OCI-LY7 (cell line): ENCODE data around the gene NCK2. TPM values are rescaled to one million over a fixed set of nuclear protein-coding genes. Genes with fewer than 3 reads are reported as not detected.
A peak's percentile ranks its signal among the peaks of the same experiment; 100 is the strongest.

Experiments
- BruUV-seq: library from RNA; stranded (reverse); fragments of 400-500 nt; replicated peaks from 2 replicates; lab custom pipeline; 2021; lab: Mats Ljungman, UMichigan
- CTCF ChIA-PET: fragments of 300-600 bp; sonication (Branson Sonifier 250); formaldehyde crosslinking; loops from one replicate; lab custom pipeline; 2022; ENCODE audit warnings: antibody characterized with exemption; ENCODE audit not compliant: unreplicated experiment; lab: Charles Lee
- POLR2A ChIA-PET: fragments of 300-600 bp; sonication (Branson Sonifier 250); formaldehyde crosslinking; loops from one replicate; lab custom pipeline; 2022; ENCODE audit warnings: antibody characterized with exemption; lab: Charles Lee
- DNase-seq: peaks from one replicate; pipeline ENCODE4 v3.0.0-alpha.2; 2015; ENCODE audit warnings: low spot score
- H2AFZ ChIP-seq: fragments of 200-600 bp; sonication (generic), shearing (Covaris generic); 2 replicates; pipeline ENCODE4 v1.6.1; 2014; ENCODE audit warnings: mild to moderate bottlenecking, antibody characterized with exemption, low read length, moderate library complexity
- H3K27ac ChIP-seq: fragments of 200-600 bp; sonication (generic); 2 replicates; pipeline ENCODE4 v1.5.1; 2014; ENCODE audit warnings: mixed run types, low read depth, mild to moderate bottlenecking, moderate library complexity, low read length, inconsistent platforms; ENCODE audit not compliant: poor library complexity, severe bottlenecking
- H3K36me3 ChIP-seq: fragments of 200-600 bp; sonication (generic); 2 replicates; pipeline ENCODE4 v1.6.1; 2014; ENCODE audit warnings: mild to moderate bottlenecking, antibody characterized with exemption, low read length, moderate library complexity, mixed read lengths; ENCODE audit not compliant: insufficient read depth
- H3K4me1 ChIP-seq: fragments of 200-600 bp; sonication (generic); 2 replicates; pipeline ENCODE4 v1.5.1; 2014; ENCODE audit warnings: mild to moderate bottlenecking, low read length; ENCODE audit not compliant: insufficient read depth, poor library complexity, severe bottlenecking
- H3K4me2 ChIP-seq: fragments of 200-600 bp; sonication (generic); 2 replicates; pipeline ENCODE4 v1.6.1; 2014; ENCODE audit warnings: mild to moderate bottlenecking, low read length
- H3K4me3 ChIP-seq: fragments of 200-600 bp; sonication (generic); 2 replicates; pipeline ENCODE4 v1.5.1; 2014; ENCODE audit warnings: mild to moderate bottlenecking, low read depth, low read length; ENCODE audit not compliant: poor library complexity, severe bottlenecking
- H3K79me2 ChIP-seq: fragments of 200-600 bp; sonication (generic); 2 replicates; pipeline ENCODE4 v1.6.1; 2016; ENCODE audit warnings: low read depth, mild to moderate bottlenecking, low read length, moderate library complexity, mixed read lengths; ENCODE audit not compliant: insufficient read depth
- H3K9me2 ChIP-seq: fragments of 200-600 bp; sonication (generic); 2 replicates; pipeline ENCODE4 v1.6.1; 2016; ENCODE audit warnings: mild to moderate bottlenecking, low read length, mixed read lengths; ENCODE audit not compliant: insufficient read depth
- H3K9me3 ChIP-seq: fragments of 200-600 bp; sonication (generic); 2 replicates; pipeline ENCODE4 v1.6.1; 2014; ENCODE audit warnings: mild to moderate bottlenecking, mixed run types, low read length, mixed read lengths
- H4K20me1 ChIP-seq: fragments of 200-600 bp; sonication (generic); 2 replicates; pipeline ENCODE4 v1.6.1; 2014; ENCODE audit warnings: mild to moderate bottlenecking, antibody characterized with exemption, low read length, moderate library complexity, mixed read lengths; ENCODE audit not compliant: insufficient read depth
- EZH2phosphoT487 ChIP-seq: fragments of 200-600 bp; sonication (generic); IDR thresholded peaks from 2 replicates; pipeline ENCODE4 v1.6.1; 2018; ENCODE audit warnings: low read depth, borderline replicate concordance, mild to moderate bottlenecking, mixed run types, antibody characterized with exemption, low read length, moderate library complexity, mixed read lengths
- intact Hi-C: fragments of 100-400 bp; cut with micrococcal nuclease; formaldehyde crosslinking; loops from one replicate; pipeline ENCODE4 v1.10.0; 2022; ENCODE audit not compliant: unreplicated experiment
- total RNA-seq, 2 experiments: library from RNA; depleted of rRNA in 1 of 2; stranded (reverse); fragments of >200 nt in 1 of 2; shearing (Covaris generic) in 1 of 2; gene quantifications; 2 replicates each; pipeline ENCODE4 v1.2.3, GENCODE V29; 2014 to 2022
- TF ChIP-seq, protein P1 (sequence below): fragments of 200-600 bp; sonication (generic); conservative IDR thresholded peaks from 2 replicates; pipeline ENCODE4 v1.5.1; 2014; ENCODE audit warnings: mild to moderate bottlenecking, antibody characterized with exemption, low read length, moderate library complexity, mixed read lengths

The NCK2 gene
- total RNA-seq, 2 experiments from 2014 or later = 23.4 to 34.2 TPM

DNA sequence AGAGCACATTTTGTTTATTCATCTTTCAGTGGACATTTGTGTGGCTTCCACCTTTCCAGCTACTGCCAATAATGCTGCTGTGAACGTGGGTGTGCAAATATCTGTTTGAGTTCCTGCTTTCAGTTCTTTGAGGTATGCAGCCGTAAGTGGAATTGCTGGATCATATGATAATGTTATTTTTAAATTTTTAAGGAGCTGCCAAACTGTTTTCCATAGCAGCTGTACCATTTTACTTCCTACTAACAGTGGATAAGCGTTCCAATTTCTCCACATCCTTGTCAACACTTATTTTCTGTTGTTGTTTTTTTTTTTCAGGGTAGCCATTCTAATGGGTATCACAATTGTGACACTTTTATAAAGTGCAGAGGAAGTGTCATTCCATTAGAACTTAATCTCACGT, 162.5 kb downstream of the NCK2 start:
- H3K9me3 ChIP-seq = no peaks in the 10 kb centered on the region
- H2AFZ ChIP-seq = no peak overlapping the region
- no peak for TF ChIP-seq EZH2phosphoT487
- TF ChIP-seq, protein P1, sequence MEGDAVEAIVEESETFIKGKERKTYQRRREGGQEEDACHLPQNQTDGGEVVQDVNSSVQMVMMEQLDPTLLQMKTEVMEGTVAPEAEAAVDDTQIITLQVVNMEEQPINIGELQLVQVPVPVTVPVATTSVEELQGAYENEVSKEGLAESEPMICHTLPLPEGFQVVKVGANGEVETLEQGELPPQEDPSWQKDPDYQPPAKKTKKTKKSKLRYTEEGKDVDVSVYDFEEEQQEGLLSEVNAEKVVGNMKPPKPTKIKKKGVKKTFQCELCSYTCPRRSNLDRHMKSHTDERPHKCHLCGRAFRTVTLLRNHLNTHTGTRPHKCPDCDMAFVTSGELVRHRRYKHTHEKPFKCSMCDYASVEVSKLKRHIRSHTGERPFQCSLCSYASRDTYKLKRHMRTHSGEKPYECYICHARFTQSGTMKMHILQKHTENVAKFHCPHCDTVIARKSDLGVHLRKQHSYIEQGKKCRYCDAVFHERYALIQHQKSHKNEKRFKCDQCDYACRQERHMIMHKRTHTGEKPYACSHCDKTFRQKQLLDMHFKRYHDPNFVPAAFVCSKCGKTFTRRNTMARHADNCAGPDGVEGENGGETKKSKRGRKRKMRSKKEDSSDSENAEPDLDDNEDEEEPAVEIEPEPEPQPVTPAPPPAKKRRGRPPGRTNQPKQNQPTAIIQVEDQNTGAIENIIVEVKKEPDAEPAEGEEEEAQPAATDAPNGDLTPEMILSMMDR = no peak
- CTCF ChIA-PET = no interaction called here
- DNase-seq = no peak
- no peak overlapping the region for H3K4me2 ChIP-seq
- H3K4me1 ChIP-seq = peaks cover 7% of the 10 kb centered on the region
- H3K27ac ChIP-seq = no peak overlapping the region
- no peaks in the 10 kb centered on the region for H3K79me2 ChIP-seq
- BruUV-seq = no TSS peak
- intact Hi-C loops = no loop called here
- POLR2A ChIA-PET = interaction anchor here (1.6 kb wide), 1 partner anchor 22 kb away, joined by 3 read pairs; no protein-coding TSS in a partner anchor
- H3K4me3 ChIP-seq = no peak overlapping the region
- no peaks in the 10 kb centered on the region for H4K20me1 ChIP-seq
- no peaks in the 10 kb centered on the region for H3K36me3 ChIP-seq
- H3K9me2 ChIP-seq = no peaks in the 10 kb centered on the region

DNA sequence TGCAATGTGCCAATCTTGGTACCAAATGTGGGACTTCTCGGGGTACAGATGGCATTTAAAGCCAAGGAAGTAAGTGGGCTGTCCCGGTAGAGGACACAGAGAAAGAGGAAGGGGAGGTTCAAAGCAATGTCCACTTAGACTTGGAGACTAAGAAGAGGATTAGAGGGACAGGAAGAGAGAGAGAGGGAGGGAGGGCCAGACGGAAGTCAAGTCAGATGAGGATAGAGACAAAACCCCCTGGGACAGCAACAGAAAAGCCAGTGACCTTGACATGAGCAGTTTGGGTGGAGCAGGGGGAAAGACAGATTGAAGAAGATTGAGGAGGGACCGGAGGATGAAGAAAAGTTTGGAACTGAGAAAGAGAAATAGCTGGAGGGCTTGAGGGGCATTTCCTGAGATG, 164.5 kb downstream of the NCK2 start:
- H3K4me2 ChIP-seq = no peak overlapping the region
- POLR2A ChIA-PET = no interaction called here
- no peak overlapping the region for H3K27ac ChIP-seq
- BruUV-seq = no TSS peak
- TF ChIP-seq EZH2phosphoT487 = no peak
- TF ChIP-seq, protein P1 = no peak
- H2AFZ ChIP-seq = no peak overlapping the region
- no peaks in the 10 kb centered on the region for H3K9me3 ChIP-seq
- DNase-seq = peak; percentile 15
- H3K36me3 ChIP-seq = no peaks in the 10 kb centered on the region
- CTCF ChIA-PET = interaction anchor here (0.6 kb wide), 1 partner anchor 14 kb away, joined by 4 read pairs; no protein-coding TSS in a partner anchor
- intact Hi-C loops = no loop called here
- H3K79me2 ChIP-seq = no peaks in the 10 kb centered on the region
- no peaks in the 10 kb centered on the region for H3K9me2 ChIP-seq
- peaks cover 7% of the 10 kb centered on the region for H3K4me1 ChIP-seq
- no peak overlapping the region for H3K4me3 ChIP-seq
- H4K20me1 ChIP-seq = no peaks in the 10 kb centered on the region

DNA sequence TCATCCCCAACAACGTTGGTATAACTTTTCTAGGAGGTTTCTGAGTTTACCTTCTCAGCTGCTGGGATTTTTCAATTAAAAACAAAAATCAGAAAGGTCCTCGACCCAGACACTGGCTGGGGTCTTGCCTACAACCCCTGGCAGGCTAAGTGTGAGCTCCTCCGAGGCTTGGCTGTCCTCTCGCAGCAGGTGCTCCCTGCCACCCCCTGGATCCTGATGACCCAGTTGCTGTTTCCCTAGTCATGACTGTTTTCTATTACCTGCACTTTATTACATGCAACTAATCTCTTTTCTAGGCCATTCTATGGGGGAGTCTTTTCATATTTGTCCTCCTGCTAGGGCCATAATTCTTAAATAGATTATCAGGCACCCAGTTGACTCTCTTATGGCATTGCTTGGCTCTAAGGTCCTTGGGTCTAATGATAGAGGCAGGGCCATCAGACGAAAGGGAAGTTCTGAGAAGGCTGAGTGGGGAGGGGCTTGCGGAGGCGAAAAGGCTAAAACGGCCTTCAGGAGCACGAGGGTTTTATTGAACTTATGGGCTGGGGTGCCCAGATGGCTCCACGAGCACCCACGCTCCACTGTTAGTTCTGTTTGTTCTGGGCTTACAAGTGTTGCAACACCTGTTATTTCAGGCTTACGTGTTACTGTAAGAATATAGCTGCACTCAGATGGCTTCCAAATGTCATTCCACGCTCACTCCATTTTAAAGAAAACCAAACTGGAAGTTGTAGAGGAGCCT, 166.0 kb downstream of the NCK2 start:
- H2AFZ ChIP-seq = no peak overlapping the region
- no peak overlapping the region for H3K27ac ChIP-seq
- intact Hi-C loops = no loop called here
- H3K4me1 ChIP-seq = peaks cover 19% of the 10 kb centered on the region
- no peaks in the 10 kb centered on the region for H3K36me3 ChIP-seq
- H3K79me2 ChIP-seq = no peaks in the 10 kb centered on the region
- CTCF ChIA-PET = no interaction called here
- H3K9me2 ChIP-seq = no peaks in the 10 kb centered on the region
- POLR2A ChIA-PET = no interaction called here
- no peak for DNase-seq
- TF ChIP-seq EZH2phosphoT487 = no peak
- TF ChIP-seq, protein P1 = no peak
- BruUV-seq = no TSS peak
- no peaks in the 10 kb centered on the region for H3K9me3 ChIP-seq
- H3K4me2 ChIP-seq = no peak overlapping the region
- no peaks in the 10 kb centered on the region for H4K20me1 ChIP-seq
- no peak overlapping the region for H3K4me3 ChIP-seq
